ENCODE measurements around the gene LHFPL6.

LHFPL6 gene

DNA sequence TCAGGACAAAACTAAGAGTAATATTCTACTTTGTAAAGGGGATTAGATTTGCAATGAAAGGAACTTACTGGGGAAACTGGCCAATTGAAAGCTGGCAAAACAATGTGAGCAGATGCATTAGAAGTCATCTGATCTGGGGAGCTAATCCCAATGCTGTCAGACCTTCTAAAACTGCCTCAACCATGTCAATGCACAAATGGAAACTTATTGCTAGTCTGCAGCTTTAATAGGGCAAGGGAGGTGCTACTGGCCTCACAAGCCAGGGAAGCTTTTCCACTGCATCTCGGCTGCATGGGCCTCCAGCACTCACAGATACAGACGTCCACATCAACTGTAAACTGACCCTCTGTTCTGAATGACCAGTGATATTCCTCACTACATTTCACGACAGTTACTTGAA lies 154.2 kb downstream of the LHFPL6 start:
- Histone ChIP-seq H3K9ac (ENCODE audit: low read length) (no peak overlapping the region), H3K4me2 (ENCODE audit: low read length) (no peak overlapping the region), H3K27ac (ENCODE audit: low read depth, low read length) (no peak overlapping the region), H3K56ac (ENCODE audit: low read length) (no peak overlapping the region), H3K27me3 (ENCODE audit: insufficient read depth, low read length, poor library complexity) (no peaks in the 10 kb centered on the region), H3K18ac (ENCODE audit: low read length) (no peak overlapping the region), H3K23ac (ENCODE audit: low read length) (no peak overlapping the region), H2AK5ac (ENCODE audit: low read length) (no peak overlapping the region), H2BK120ac (ENCODE audit: low read depth, low read length) (no peak overlapping the region), H3K79me1 (ENCODE audit: low read length) (no peaks in the 10 kb centered on the region), H3K36me3 (ENCODE audit: control insufficient read depth, insufficient read depth, low read length) (no peaks in the 10 kb centered on the region), H4K8ac (ENCODE audit: low read depth, low read length) (no peak overlapping the region), H3K4me3 (ENCODE audit: low read length) (no peak overlapping the region), H2BK5ac (ENCODE audit: low read length) (no peak overlapping the region), H3K4ac (ENCODE audit: low read depth, low read length) (no peak overlapping the region), H4K5ac (ENCODE audit: low read length) (no peak overlapping the region), H2BK15ac (replicated peaks; ENCODE audit: low read depth) (no peak overlapping the region), H3K4me1 (ENCODE audit: control insufficient read depth, low read depth, low read length) (no peaks in the 10 kb centered on the region), H3K79me2 (ENCODE audit: control insufficient read depth, insufficient read depth, low read length) (no peaks in the 10 kb centered on the region)
- no peak for DNase-seq
- WGBS (ENCODE audit: extremely low coverage, insufficient coverage, low lambda C conversion rate) = no CpG with 5 or more reads among the region's 3 CpGs

DNA sequence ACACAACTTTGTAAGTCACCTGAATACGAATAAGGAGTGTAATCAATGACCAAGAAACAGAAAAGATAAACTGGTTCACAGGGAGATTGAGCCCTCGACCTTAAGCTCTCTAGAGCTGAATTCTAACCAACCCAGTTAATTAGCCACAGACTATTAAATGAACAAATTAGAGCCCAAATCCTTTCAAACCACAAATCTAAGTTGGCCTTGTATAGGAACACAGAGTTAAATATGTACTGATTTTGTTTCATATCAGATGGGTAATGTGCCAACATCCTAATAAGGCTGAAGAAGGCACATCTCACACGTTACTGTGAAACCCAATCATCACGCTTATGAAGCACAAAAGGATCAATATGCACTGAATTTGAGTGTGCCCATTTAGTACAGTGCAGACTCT lies 156.1 kb downstream of the LHFPL6 start:
- Histone ChIP-seq H2AK5ac (ENCODE audit: low read length) (no peak overlapping the region), H4K8ac (ENCODE audit: low read depth, low read length) (no peak overlapping the region), H2BK5ac (ENCODE audit: low read length) (no peak overlapping the region), H2BK15ac (replicated peaks; ENCODE audit: low read depth) (no peak overlapping the region), H2BK120ac (ENCODE audit: low read depth, low read length) (no peak overlapping the region), H3K27me3 (ENCODE audit: insufficient read depth, low read length, poor library complexity) (no peaks in the 10 kb centered on the region), H3K36me3 (ENCODE audit: control insufficient read depth, insufficient read depth, low read length) (no peaks in the 10 kb centered on the region), H4K5ac (ENCODE audit: low read length) (no peak overlapping the region), H3K4me1 (ENCODE audit: control insufficient read depth, low read depth, low read length) (no peaks in the 10 kb centered on the region), H3K18ac (ENCODE audit: low read length) (no peak overlapping the region), H3K9ac (ENCODE audit: low read length) (no peak overlapping the region), H3K4ac (ENCODE audit: low read depth, low read length) (no peak overlapping the region), H3K23ac (ENCODE audit: low read length) (no peak overlapping the region), H3K79me1 (ENCODE audit: low read length) (no peaks in the 10 kb centered on the region), H3K4me2 (ENCODE audit: low read length) (no peak overlapping the region), H3K56ac (ENCODE audit: low read length) (no peak overlapping the region), H3K79me2 (ENCODE audit: control insufficient read depth, insufficient read depth, low read length) (no peaks in the 10 kb centered on the region), H3K4me3 (ENCODE audit: low read length) (no peak overlapping the region), H3K27ac (ENCODE audit: low read depth, low read length) (no peak overlapping the region)
- no CpG with 5 or more reads among the region's 4 CpGs for WGBS (ENCODE audit: extremely low coverage, insufficient coverage, low lambda C conversion rate)
- no peak for DNase-seq

DNA sequence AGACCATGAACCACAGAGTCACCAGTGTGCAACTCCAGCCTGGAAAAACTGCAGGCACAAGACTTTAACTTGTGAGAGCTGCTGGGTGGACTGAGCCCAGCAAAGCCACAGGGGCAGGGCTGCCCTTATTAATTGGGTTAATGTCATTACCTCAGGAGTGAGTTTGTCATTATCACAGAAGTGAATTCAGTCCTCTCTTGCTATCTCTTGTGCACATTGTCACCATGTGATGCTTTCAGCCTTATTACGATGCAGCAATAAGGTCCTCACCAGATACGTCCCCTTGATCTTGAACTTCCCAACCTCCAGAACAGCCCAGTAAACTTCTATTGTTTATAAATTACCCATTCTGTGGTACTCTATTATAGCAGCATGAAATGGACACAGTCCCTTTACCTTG lies 158.1 kb downstream of the LHFPL6 start:
- no peaks in the 10 kb centered on the region for H3K27me3 ChIP-seq (ENCODE audit: insufficient read depth, low read length, poor library complexity)
- no peak overlapping the region for H3K27ac ChIP-seq (ENCODE audit: low read depth, low read length)
- H2BK120ac ChIP-seq (ENCODE audit: low read depth, low read length) = no peak overlapping the region
- H3K79me1 ChIP-seq (ENCODE audit: low read length) = no peaks in the 10 kb centered on the region
- no peaks in the 10 kb centered on the region for H3K79me2 ChIP-seq (ENCODE audit: control insufficient read depth, insufficient read depth, low read length)
- H3K18ac ChIP-seq (ENCODE audit: low read length) = no peak overlapping the region
- no peak overlapping the region for H3K4ac ChIP-seq (ENCODE audit: low read depth, low read length)
- H3K4me1 ChIP-seq (ENCODE audit: control insufficient read depth, low read depth, low read length) = no peaks in the 10 kb centered on the region
- H4K8ac ChIP-seq (ENCODE audit: low read depth, low read length) = no peak overlapping the region
- no peak overlapping the region for H3K56ac ChIP-seq (ENCODE audit: low read length)
- DNase-seq = no peak
- no peak overlapping the region for H3K23ac ChIP-seq (ENCODE audit: low read length)
- no peak overlapping the region for H3K4me3 ChIP-seq (ENCODE audit: low read length)
- no peak overlapping the region for H3K4me2 ChIP-seq (ENCODE audit: low read length)
- H3K9ac ChIP-seq (ENCODE audit: low read length) = no peak overlapping the region
- no peak overlapping the region for H4K5ac ChIP-seq (ENCODE audit: low read length)
- H3K36me3 ChIP-seq (ENCODE audit: control insufficient read depth, insufficient read depth, low read length) = no peaks in the 10 kb centered on the region
- H2AK5ac ChIP-seq (ENCODE audit: low read length) = no peak overlapping the region
- no peak overlapping the region for H2BK5ac ChIP-seq (ENCODE audit: low read length)
- no peak overlapping the region for H2BK15ac ChIP-seq (replicated peaks; ENCODE audit: low read depth)
- no CpG with 5 or more reads among the region's 2 CpGs for WGBS (ENCODE audit: extremely low coverage, insufficient coverage, low lambda C conversion rate)

DNA sequence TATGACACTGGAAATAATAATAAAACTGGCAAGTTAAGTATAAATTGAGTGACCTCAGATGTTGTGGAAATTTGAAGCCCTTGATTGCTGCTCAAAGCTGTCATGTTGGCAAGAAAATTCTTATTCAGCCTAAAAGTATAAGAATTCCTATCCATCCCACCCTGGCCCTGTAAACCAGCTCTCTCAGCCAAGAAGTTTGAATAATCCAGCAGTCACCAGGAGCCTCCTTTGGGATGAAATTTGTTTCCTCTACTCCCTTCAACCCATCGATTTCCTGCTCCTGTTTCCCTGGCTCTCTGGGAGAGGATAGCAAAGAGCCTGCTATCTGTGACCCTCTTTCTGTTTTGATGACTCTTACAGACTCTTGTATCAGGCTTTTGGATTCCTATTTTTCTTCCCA lies 169.3 kb downstream of the LHFPL6 start:
- Histone ChIP-seq H4K5ac (ENCODE audit: low read length) (no peak overlapping the region), H3K4me1 (ENCODE audit: control insufficient read depth, low read depth, low read length) (no peaks in the 10 kb centered on the region), H4K8ac (ENCODE audit: low read depth, low read length) (no peak overlapping the region), H2BK120ac (ENCODE audit: low read depth, low read length) (no peak overlapping the region), H3K79me2 (ENCODE audit: control insufficient read depth, insufficient read depth, low read length) (no peaks in the 10 kb centered on the region), H3K18ac (ENCODE audit: low read length) (no peak overlapping the region), H3K36me3 (ENCODE audit: control insufficient read depth, insufficient read depth, low read length) (no peaks in the 10 kb centered on the region), H2AK5ac (ENCODE audit: low read length) (no peak overlapping the region), H3K23ac (ENCODE audit: low read length) (no peak overlapping the region), H3K27ac (ENCODE audit: low read depth, low read length) (no peak overlapping the region), H3K56ac (ENCODE audit: low read length) (no peak overlapping the region), H3K9ac (ENCODE audit: low read length) (no peak overlapping the region), H3K4me3 (ENCODE audit: low read length) (no peak overlapping the region), H3K79me1 (ENCODE audit: low read length) (no peaks in the 10 kb centered on the region), H3K27me3 (ENCODE audit: insufficient read depth, low read length, poor library complexity) (no peaks in the 10 kb centered on the region), H3K4me2 (ENCODE audit: low read length) (no peak overlapping the region), H2BK15ac (replicated peaks; ENCODE audit: low read depth) (no peak overlapping the region), H3K4ac (ENCODE audit: low read depth, low read length) (no peak overlapping the region), H2BK5ac (ENCODE audit: low read length) (no peak overlapping the region)
- no CpG with 5 or more reads among the region's 1 CpG for WGBS (ENCODE audit: extremely low coverage, insufficient coverage, low lambda C conversion rate)
- no peak for DNase-seq

DNA sequence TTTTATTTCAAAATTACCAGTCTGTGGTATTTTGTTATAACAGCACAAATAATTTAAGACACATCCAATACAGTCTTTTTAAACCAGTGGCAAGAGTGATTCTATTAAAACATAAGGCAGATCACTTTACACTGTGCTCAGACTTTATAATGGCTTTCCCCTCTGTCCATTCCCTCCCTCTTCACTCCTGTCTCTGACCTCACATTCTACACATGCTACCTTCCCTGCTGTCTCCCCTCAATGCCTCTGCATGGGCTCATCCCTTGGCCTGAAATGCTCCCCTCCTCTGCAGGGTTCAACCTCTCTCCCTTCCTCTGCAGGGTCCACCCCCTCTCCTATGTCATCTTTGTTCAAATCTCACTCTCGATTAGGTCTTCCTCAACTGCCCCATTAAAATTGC lies 170.8 kb downstream of the LHFPL6 start:
- DNase-seq = no peak
- H3K4me1 ChIP-seq (ENCODE audit: control insufficient read depth, low read depth, low read length) = no peaks in the 10 kb centered on the region
- H3K23ac ChIP-seq (ENCODE audit: low read length) = no peak overlapping the region
- no peak overlapping the region for H4K5ac ChIP-seq (ENCODE audit: low read length)
- H3K4me3 ChIP-seq (ENCODE audit: low read length) = no peak overlapping the region
- no peak overlapping the region for H2BK120ac ChIP-seq (ENCODE audit: low read depth, low read length)
- H3K4me2 ChIP-seq (ENCODE audit: low read length) = no peak overlapping the region
- WGBS (ENCODE audit: extremely low coverage, insufficient coverage, low lambda C conversion rate) = no CpG with 5 or more reads among the region's 1 CpG
- H2BK15ac ChIP-seq (replicated peaks; ENCODE audit: low read depth) = no peak overlapping the region
- no peak overlapping the region for H3K9ac ChIP-seq (ENCODE audit: low read length)
- H3K27me3 ChIP-seq (ENCODE audit: insufficient read depth, low read length, poor library complexity) = no peaks in the 10 kb centered on the region
- H4K8ac ChIP-seq (ENCODE audit: low read depth, low read length) = no peak overlapping the region
- H3K79me1 ChIP-seq (ENCODE audit: low read length) = no peaks in the 10 kb centered on the region
- H3K56ac ChIP-seq (ENCODE audit: low read length) = no peak overlapping the region
- H3K18ac ChIP-seq (ENCODE audit: low read length) = no peak overlapping the region
- no peaks in the 10 kb centered on the region for H3K36me3 ChIP-seq (ENCODE audit: control insufficient read depth, insufficient read depth, low read length)
- H2BK5ac ChIP-seq (ENCODE audit: low read length) = no peak overlapping the region
- H3K79me2 ChIP-seq (ENCODE audit: control insufficient read depth, insufficient read depth, low read length) = no peaks in the 10 kb centered on the region
- no peak overlapping the region for H3K4ac ChIP-seq (ENCODE audit: low read depth, low read length)
- H2AK5ac ChIP-seq (ENCODE audit: low read length) = no peak overlapping the region
- H3K27ac ChIP-seq (ENCODE audit: low read depth, low read length) = no peak overlapping the region

DNA sequence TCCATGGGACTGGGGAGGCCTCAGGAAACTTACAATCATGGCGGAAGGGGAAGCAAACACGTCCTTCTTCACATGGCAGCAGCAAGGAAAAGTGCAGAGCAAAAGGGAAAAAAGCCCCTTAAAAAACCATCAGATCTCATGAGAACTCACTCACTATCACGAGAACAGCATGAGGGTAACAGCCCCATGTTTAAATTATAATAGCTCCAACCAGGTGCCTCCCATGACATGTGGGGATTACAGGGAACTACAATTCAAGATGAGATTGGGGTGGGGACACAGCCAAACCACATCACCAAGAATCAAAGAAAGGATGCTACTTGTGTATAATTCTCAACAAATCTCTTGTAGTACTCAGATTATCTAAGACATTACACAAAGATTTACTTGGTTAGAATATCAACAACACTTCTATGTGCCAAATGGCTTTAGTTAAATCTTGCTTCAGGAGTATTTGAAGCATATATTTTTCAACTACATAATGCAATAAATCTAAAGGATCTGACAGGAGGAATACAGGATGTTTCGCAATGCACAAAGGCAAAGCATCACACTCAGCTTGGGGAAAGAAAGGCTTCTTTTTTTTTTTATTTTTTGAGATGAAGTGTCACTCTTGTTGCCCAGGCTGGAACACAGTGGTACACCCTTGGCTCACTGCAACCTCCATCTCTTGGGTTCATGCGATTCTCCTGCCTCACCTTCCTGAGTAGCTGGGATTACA lies 180.0 kb downstream of the LHFPL6 start:
- Histone ChIP-seq H4K8ac (ENCODE audit: low read depth, low read length) (no peak overlapping the region), H3K79me1 (ENCODE audit: low read length) (no peaks in the 10 kb centered on the region), H3K79me2 (ENCODE audit: control insufficient read depth, insufficient read depth, low read length) (no peaks in the 10 kb centered on the region), H3K56ac (ENCODE audit: low read length) (no peak overlapping the region), H4K5ac (ENCODE audit: low read length) (no peak overlapping the region), H3K9ac (ENCODE audit: low read length) (no peak overlapping the region), H2BK5ac (ENCODE audit: low read length) (no peak overlapping the region), H2BK15ac (replicated peaks; ENCODE audit: low read depth) (no peak overlapping the region), H2AK5ac (ENCODE audit: low read length) (no peak overlapping the region), H3K27ac (ENCODE audit: low read depth, low read length) (no peak overlapping the region), H3K23ac (ENCODE audit: low read length) (no peak overlapping the region), H3K36me3 (ENCODE audit: control insufficient read depth, insufficient read depth, low read length) (no peaks in the 10 kb centered on the region), H2BK120ac (ENCODE audit: low read depth, low read length) (no peak overlapping the region), H3K4ac (ENCODE audit: low read depth, low read length) (no peak overlapping the region), H3K27me3 (ENCODE audit: insufficient read depth, low read length, poor library complexity) (no peaks in the 10 kb centered on the region), H3K4me3 (ENCODE audit: low read length) (no peak overlapping the region), H3K4me2 (ENCODE audit: low read length) (no peak overlapping the region), H3K18ac (ENCODE audit: low read length) (no peak overlapping the region), H3K4me1 (ENCODE audit: control insufficient read depth, low read depth, low read length) (peaks cover 2% of the 10 kb centered on the region)
- WGBS (ENCODE audit: extremely low coverage, insufficient coverage, low lambda C conversion rate) = no CpG with 5 or more reads among the region's 5 CpGs
- no peak for DNase-seq
